ENCODE measurements around the gene SLC22A5. TPM values are rescaled to one million over a fixed set of nuclear protein-coding genes. Genes with fewer than 3 reads are reported as not detected.

Gene SLC22A5
- total RNA-seq, 1 experiment from 2014 or later, result 20.2 TPM

DNA sequence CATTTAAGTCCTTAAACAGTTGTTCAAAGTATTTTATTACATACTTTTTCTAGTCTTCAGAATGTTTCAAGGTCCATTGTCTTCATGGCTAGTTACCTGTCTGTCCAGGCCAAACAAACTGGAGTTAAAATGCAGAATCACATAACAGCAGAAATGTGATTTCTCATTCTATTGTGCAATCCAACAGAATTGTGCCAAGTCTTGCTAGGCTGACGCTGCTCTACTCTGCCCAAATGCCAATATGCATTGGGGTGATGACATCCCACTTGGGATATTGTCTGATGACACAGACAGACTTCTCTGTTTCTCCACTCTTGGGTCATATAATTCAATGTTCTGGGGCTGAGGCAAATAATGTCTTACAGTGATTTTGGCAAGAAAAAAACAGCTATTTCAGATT lies 5.2 kb upstream of the SLC22A5 start:
- Mint-ChIP-seq H3K27ac (ENCODE audit: unreplicated experiment) (peak overlapping the region; percentile 90), H3K9me3 (ENCODE audit: unreplicated experiment) (no peaks in the 10 kb centered on the region), H3K36me3 (ENCODE audit: insufficient read depth, unreplicated experiment) (peaks cover 12% of the 10 kb centered on the region), H3K4me1 (ENCODE audit: low read depth, unreplicated experiment) (peaks cover 7% of the 10 kb centered on the region), H3K4me3 (ENCODE audit: unreplicated experiment) (no peak overlapping the region), H3K27me3 (ENCODE audit: insufficient read depth, unreplicated experiment) (no peaks in the 10 kb centered on the region)
- BruUV-seq (replicated peaks), result no TSS peak
- H3K27me3 ChIP-seq (replicated peaks; ENCODE audit: control insufficient read depth, insufficient read depth, low read length), result no peaks in the 10 kb centered on the region
- intact Hi-C loops (cut with micrococcal nuclease; ENCODE audit: unreplicated experiment), result no loop called here
- ChIA-PET CTCF (no interaction called here), POLR2A (no interaction called here)
- TF ChIP-seq, protein P1, sequence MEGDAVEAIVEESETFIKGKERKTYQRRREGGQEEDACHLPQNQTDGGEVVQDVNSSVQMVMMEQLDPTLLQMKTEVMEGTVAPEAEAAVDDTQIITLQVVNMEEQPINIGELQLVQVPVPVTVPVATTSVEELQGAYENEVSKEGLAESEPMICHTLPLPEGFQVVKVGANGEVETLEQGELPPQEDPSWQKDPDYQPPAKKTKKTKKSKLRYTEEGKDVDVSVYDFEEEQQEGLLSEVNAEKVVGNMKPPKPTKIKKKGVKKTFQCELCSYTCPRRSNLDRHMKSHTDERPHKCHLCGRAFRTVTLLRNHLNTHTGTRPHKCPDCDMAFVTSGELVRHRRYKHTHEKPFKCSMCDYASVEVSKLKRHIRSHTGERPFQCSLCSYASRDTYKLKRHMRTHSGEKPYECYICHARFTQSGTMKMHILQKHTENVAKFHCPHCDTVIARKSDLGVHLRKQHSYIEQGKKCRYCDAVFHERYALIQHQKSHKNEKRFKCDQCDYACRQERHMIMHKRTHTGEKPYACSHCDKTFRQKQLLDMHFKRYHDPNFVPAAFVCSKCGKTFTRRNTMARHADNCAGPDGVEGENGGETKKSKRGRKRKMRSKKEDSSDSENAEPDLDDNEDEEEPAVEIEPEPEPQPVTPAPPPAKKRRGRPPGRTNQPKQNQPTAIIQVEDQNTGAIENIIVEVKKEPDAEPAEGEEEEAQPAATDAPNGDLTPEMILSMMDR (IDR thresholded peaks at IDR 0.05; ENCODE audit: insufficient read depth in 1 of 2, low read depth in 1 of 2, low read length in 1 of 2, severe bottlenecking in 1 of 2, unreplicated experiment in 1 of 2), result no peak
- no peak overlapping the region for H3K4me3 ChIP-seq (ENCODE audit: low read depth, low read length)
- peaks cover 41% of the 10 kb centered on the region for H3K4me1 ChIP-seq
- DNase-seq, result no peak
- peaks cover 3% of the 10 kb centered on the region for H3K36me3 ChIP-seq (ENCODE audit: control insufficient read depth, insufficient read depth, low read length)
- H3K9me3 ChIP-seq, result peaks cover 6% of the 10 kb centered on the region

DNA sequence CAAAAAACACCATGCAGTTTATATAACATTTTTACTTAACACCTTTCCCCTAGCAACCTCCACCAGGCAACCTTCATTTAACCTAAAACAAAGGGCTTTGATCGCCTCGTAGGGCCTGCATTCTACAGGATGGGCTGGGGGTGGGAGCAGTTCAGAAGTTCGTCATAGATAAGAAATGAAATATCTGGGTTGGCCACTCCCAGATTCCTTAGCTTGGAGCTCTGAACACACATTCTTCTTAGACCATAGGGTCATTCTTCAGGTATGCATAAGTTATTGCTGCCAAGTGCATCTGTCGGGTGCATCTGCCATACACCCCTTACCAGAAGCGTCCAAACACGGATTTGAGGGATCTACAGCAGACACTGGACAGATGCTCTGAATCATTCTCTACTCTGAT lies 4.3 kb upstream of the SLC22A5 start:
- Histone ChIP-seq H3K36me3 (ENCODE audit: control insufficient read depth, insufficient read depth, low read length) (peaks cover 3% of the 10 kb centered on the region), H3K4me3 (ENCODE audit: low read depth, low read length) (no peak overlapping the region), H3K27me3 (replicated peaks; ENCODE audit: control insufficient read depth, insufficient read depth, low read length) (no peaks in the 10 kb centered on the region), H3K9me3 (peaks cover 6% of the 10 kb centered on the region), H3K4me1 (peaks cover 41% of the 10 kb centered on the region)
- Mint-ChIP-seq H3K9me3 (ENCODE audit: unreplicated experiment) (no peaks in the 10 kb centered on the region), H3K27me3 (ENCODE audit: insufficient read depth, unreplicated experiment) (no peaks in the 10 kb centered on the region), H3K4me3 (ENCODE audit: unreplicated experiment) (peak overlapping the region; percentile 33), H3K4me1 (ENCODE audit: low read depth, unreplicated experiment) (peaks cover 7% of the 10 kb centered on the region), H3K27ac (ENCODE audit: unreplicated experiment) (peak overlapping the region; percentile 90), H3K36me3 (ENCODE audit: insufficient read depth, unreplicated experiment) (peaks cover 12% of the 10 kb centered on the region)
- CTCF ChIA-PET, result interaction anchor here (0.9 to 1.0 kb wide), 2 partner anchors 71 to 105 kb away, joined by 3 to 5 read pairs; partner anchors contain the start of gene SLC22A4
- intact Hi-C loops (cut with micrococcal nuclease; ENCODE audit: unreplicated experiment), result loop anchor here (1.0 to 5.0 kb wide), 2 partner anchors 72 to 138 kb away; partner anchors contain the start of gene P4HA2
- POLR2A ChIA-PET, result interaction anchor here (0.6 to 1.2 kb wide), 3 partner anchors 68 to 133 kb away, joined by 3 to 11 read pairs (median 5); partner anchors contain the start of gene SLC22A4
- TF ChIP-seq, protein P1 (IDR thresholded peaks at IDR 0.05; ENCODE audit: insufficient read depth in 1 of 2, low read depth in 1 of 2, low read length in 1 of 2, severe bottlenecking in 1 of 2, unreplicated experiment in 1 of 2), result no peak
- DNase-seq, result peak; percentile 82 to 86
- no TSS peak for BruUV-seq (replicated peaks)

DNA sequence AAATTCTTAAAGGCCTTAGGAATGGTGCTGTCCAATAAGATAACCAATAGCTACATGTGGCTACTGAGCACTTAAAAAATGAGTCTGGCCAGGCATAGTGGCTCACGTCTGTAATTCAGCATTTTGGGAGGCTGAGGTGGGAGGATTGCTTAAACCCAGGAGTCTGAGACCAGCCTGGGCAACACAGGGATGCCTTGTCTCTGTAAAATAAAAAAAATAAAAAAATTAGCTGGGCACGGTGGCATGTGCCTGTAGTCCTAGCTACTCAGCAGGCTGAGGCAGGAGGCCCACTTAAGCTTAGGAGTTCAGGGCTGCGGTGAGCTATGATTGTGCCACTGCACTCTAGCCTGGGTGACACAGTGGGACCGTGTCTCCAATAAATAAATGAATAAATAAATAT lies 1.3 kb upstream of the SLC22A5 start:
- H3K9me3 Mint-ChIP-seq (ENCODE audit: unreplicated experiment), result no peaks in the 10 kb centered on the region
- TF ChIP-seq, protein P1 (IDR thresholded peaks at IDR 0.05; ENCODE audit: insufficient read depth in 1 of 2, low read depth in 1 of 2, low read length in 1 of 2, severe bottlenecking in 1 of 2, unreplicated experiment in 1 of 2), result no peak
- Histone ChIP-seq H3K4me3 (ENCODE audit: low read depth, low read length) (no peak overlapping the region), H3K27me3 (replicated peaks; ENCODE audit: control insufficient read depth, insufficient read depth, low read length) (no peaks in the 10 kb centered on the region), H3K36me3 (ENCODE audit: control insufficient read depth, insufficient read depth, low read length) (peaks cover 3% of the 10 kb centered on the region), H3K4me1 (peaks cover 45% of the 10 kb centered on the region), H3K9me3 (peaks cover 6% of the 10 kb centered on the region)
- POLR2A ChIA-PET, result interaction anchor here (0.6 to 2.0 kb wide), 3 partner anchors 74 to 433 kb away, joined by 3 to 12 read pairs (median 8); partner anchors contain the start of genes P4HA2 and SLC22A4
- H3K4me3 Mint-ChIP-seq (ENCODE audit: unreplicated experiment), result peak overlapping the region; percentile 79
- CTCF ChIA-PET, result interaction anchor here (0.9 to 1.9 kb wide), 3 partner anchors 90 to 131 kb away, joined by 3 to 6 read pairs (median 3); no protein-coding TSS in a partner anchor
- intact Hi-C loops (cut with micrococcal nuclease; ENCODE audit: unreplicated experiment), result loop anchor here (5.0 kb wide), 1 partner anchor 141 kb away; the partner anchor contains the start of gene P4HA2
- H3K27ac Mint-ChIP-seq (ENCODE audit: unreplicated experiment), result no peak overlapping the region
- DNase-seq, result no peak
- H3K27me3 Mint-ChIP-seq (ENCODE audit: insufficient read depth, unreplicated experiment), result no peaks in the 10 kb centered on the region
- H3K36me3 Mint-ChIP-seq (ENCODE audit: insufficient read depth, unreplicated experiment), result peaks cover 19% of the 10 kb centered on the region
- peaks cover 21% of the 10 kb centered on the region for H3K4me1 Mint-ChIP-seq (ENCODE audit: low read depth, unreplicated experiment)
- BruUV-seq (replicated peaks), result no TSS peak
